ENCODE results near the gene RNF138.

RNF138 gene

GRCh38 chr18:32093102-32093511, 1.4 kb downstream of the RNF138 start:
- TF ChIP-seq CTCF (IDR thresholded peaks at IDR 0.05; ENCODE audit: low read depth, low read length) (no peak), MYC (IDR thresholded peaks at IDR 0.05; ENCODE audit: low read depth, low read length) (no peak), MAX (IDR thresholded peaks at IDR 0.05; ENCODE audit: low read depth, low read length) (no peak), POLR2A (IDR thresholded peaks at IDR 0.05; ENCODE audit: extremely low read depth, insufficient read length) (no peak)
- peak; percentile 65 for DNase-seq (ENCODE audit: low read depth)
- H3K4me3 ChIP-seq (ENCODE audit: low read depth, low read length), result peak overlapping the region; percentile 95

GRCh38 chr18:32093523-32093922, 1.8 kb downstream of the RNF138 start:
- peak; percentile 38 for DNase-seq (ENCODE audit: low read depth)
- H3K4me3 ChIP-seq (ENCODE audit: low read depth, low read length), result peak overlapping the region; percentile 95
- no peak for TF ChIP-seq POLR2A (IDR thresholded peaks at IDR 0.05; ENCODE audit: extremely low read depth, insufficient read length)
- TF ChIP-seq MYC (IDR thresholded peaks at IDR 0.05; ENCODE audit: low read depth, low read length), result no peak
- TF ChIP-seq MAX (IDR thresholded peaks at IDR 0.05; ENCODE audit: low read depth, low read length), result no peak

- TF ChIP-seq MYC (IDR thresholded peaks at IDR 0.05; ENCODE audit: low read depth, low read length) (no peak), MAX (IDR thresholded peaks at IDR 0.05; ENCODE audit: low read depth, low read length) (no peak), POLR2A (IDR thresholded peaks at IDR 0.05; ENCODE audit: extremely low read depth, insufficient read length) (no peak), CTCF (IDR thresholded peaks at IDR 0.05; ENCODE audit: low read depth, low read length) (no peak)
- H3K4me3 ChIP-seq (ENCODE audit: low read depth, low read length), result peak overlapping the region; percentile 95
- DNase-seq (ENCODE audit: low read depth), result no peak
Measured at GRCh38 chr18:32095192-32095899, 3.7 kb downstream of the RNF138 start.

- TF ChIP-seq POLR2A (IDR thresholded peaks at IDR 0.05; ENCODE audit: extremely low read depth, insufficient read length) (no peak), CTCF (IDR thresholded peaks at IDR 0.05; ENCODE audit: low read depth, low read length) (no peak), MYC (IDR thresholded peaks at IDR 0.05; ENCODE audit: low read depth, low read length) (no peak), MAX (IDR thresholded peaks at IDR 0.05; ENCODE audit: low read depth, low read length) (no peak)
- no peak for DNase-seq (ENCODE audit: low read depth)
Measured at GRCh38 chr18:32095900-32096229, 4.2 kb downstream of the RNF138 start.

GRCh38 chr18:32096946-32097345, 5.3 kb downstream of the RNF138 start:
- H3K4me3 ChIP-seq (ENCODE audit: low read depth, low read length), result peak overlapping the region; percentile 32
- DNase-seq (ENCODE audit: low read depth), result no peak
- TF ChIP-seq CTCF (IDR thresholded peaks at IDR 0.05; ENCODE audit: low read depth, low read length) (no peak), MYC (IDR thresholded peaks at IDR 0.05; ENCODE audit: low read depth, low read length) (no peak), MAX (IDR thresholded peaks at IDR 0.05; ENCODE audit: low read depth, low read length) (no peak), POLR2A (IDR thresholded peaks at IDR 0.05; ENCODE audit: extremely low read depth, insufficient read length) (no peak)

More at GRCh38 chr18:32095900-32096229, 4.2 kb downstream of the RNF138 start:
- peak overlapping the region; percentile 95 for H3K4me3 ChIP-seq (ENCODE audit: low read depth, low read length)

GRCh38 chr18:32104516-32104915, 12.8 kb downstream of the RNF138 start:
- no peak for DNase-seq (ENCODE audit: low read depth)
- no peak for TF ChIP-seq MAX (IDR thresholded peaks at IDR 0.05; ENCODE audit: low read depth, low read length)
- no peak for TF ChIP-seq CTCF (IDR thresholded peaks at IDR 0.05; ENCODE audit: low read depth, low read length)
- TF ChIP-seq POLR2A (IDR thresholded peaks at IDR 0.05; ENCODE audit: extremely low read depth, insufficient read length), result no peak
- no peak for TF ChIP-seq MYC (IDR thresholded peaks at IDR 0.05; ENCODE audit: low read depth, low read length)
- no peak overlapping the region for H3K4me3 ChIP-seq (ENCODE audit: low read depth, low read length)

Measured in NB4 (cell line).